Spleen (tissue), 7 donors: ENCODE measurements around the gene DRAXIN.

Experiments used
- CTCF ChIP-seq, 11 experiments: fragments of 200-600 bp in 7 of 11; fragments of 450-650 bp in 4 of 11; sonication (generic) in 4 of 11; IDR thresholded peaks in 8 of 11; conservative IDR thresholded peaks in 3 of 11; 1 replicate in 7 of 11; 2 replicates in 4 of 11; pipeline versions ENCODE4 v1.4.0 to v1.8.0; 2016 to 2021; ENCODE audit warnings: antibody characterized with exemption in 11 of 11, inconsistent platforms in 4 of 11, mild to moderate bottlenecking in 1 of 11
- POLR2A ChIP-seq, 3 donors: fragments of 450-650 bp; IDR thresholded peaks; one replicate each; pipeline ENCODE4 v1.5.1; 2017; ENCODE audit warnings: antibody characterized with exemption in 3 of 3, mild to moderate bottlenecking in 1 of 3
- donor health status: DM: no; HTN: no; CAD: no; lungs with moderate emphysema.
- donor health status: DM: no; HTN: no; CAD: no.
- donor health status: DM: no; HTN: no; CAD: no.

GRCh38 chr1:11670747-11671146, 20.8 kb upstream of the DRAXIN start:
- TF ChIP-seq CTCF (IDR thresholded peaks at IDR 0.05 in 8 of 11, conservative IDR thresholded peaks at IDR 0.05 in 3 of 11) = no peak
- TF ChIP-seq POLR2A (IDR thresholded peaks at IDR 0.05) = no peak
